ENCODE results near the gene ASB2. TPM values are rescaled to one million over a fixed set of nuclear protein-coding genes. Genes with fewer than 3 reads are reported as not detected.

Gene ASB2
- total and polyA plus RNA-seq, 2 of the 13 experiments (the other 11 are each of a cell fraction or from before 2014, with no cell fraction given): 0.82 to 4.1 TPM

- TF ChIP-seq FOXC1 (CRISPR knock-in tag; IDR thresholded peaks at IDR 0.05; ENCODE audit: borderline replicate concordance) (peak; percentile 45; the same call in 1 of the 2 replicates), THYN1 (CRISPR knock-in tag; IDR thresholded peaks at IDR 0.05; ENCODE audit: borderline replicate concordance, low read depth) (no peak), NFYC (CRISPR knock-in tag; IDR thresholded peaks at IDR 0.05) (peak; percentile 66), MAFK (conservative IDR thresholded peaks at IDR 0.05 in 1 of 2, IDR thresholded peaks at IDR 0.05 in 1 of 2; ENCODE audit: low read length in 2 of 2) (peak; percentile 39 to 70; a peak in 3 of 4 replicates), STAT5B (CRISPR knock-in tag; IDR thresholded peaks at IDR 0.05) (no peak), CERS6 (CRISPR knock-in tag; IDR thresholded peaks at IDR 0.05) (no peak), TFE3 (CRISPR knock-in tag; IDR thresholded peaks at IDR 0.05) (peak; percentile 99), ZEB1 (IDR thresholded peaks at IDR 0.05; ENCODE audit: insufficient replicate concordance, low read depth) (peak; percentile 91), YY1 (IDR thresholded peaks at IDR 0.05; ENCODE audit: insufficient read depth, insufficient replicate concordance, low read depth, low read length) (peak; percentile 69), MXI1 (IDR thresholded peaks at IDR 0.05; ENCODE audit: borderline replicate concordance, low read depth, low read length) (peak; percentile 46; the same call in 1 of the 3 replicates), PHF8 (CRISPR knock-in tag; IDR thresholded peaks at IDR 0.05) (peak; percentile 61), ZNF10 (CRISPR knock-in tag; IDR thresholded peaks at IDR 0.05; ENCODE audit: borderline replicate concordance, low read depth) (no peak), ZNF136 (CRISPR knock-in tag; IDR thresholded peaks at IDR 0.05; ENCODE audit: low read depth) (peak; percentile 91), RXRA (CRISPR knock-in tag; IDR thresholded peaks at IDR 0.05) (peak; percentile 100), BORCS8-MEF2B (CRISPR knock-in tag; IDR thresholded peaks at IDR 0.05) (no peak; the same call in 1 of the 2 replicates), ARNTL (CRISPR knock-in tag; IDR thresholded peaks at IDR 0.05) (peak; percentile 69), CHCHD3 (CRISPR knock-in tag; IDR thresholded peaks at IDR 0.05) (no peak), MXD3 (CRISPR knock-in tag; IDR thresholded peaks at IDR 0.05) (peak; percentile 89; the same call in 1 of the 2 replicates), ZNF431 (CRISPR knock-in tag; IDR thresholded peaks at IDR 0.05; ENCODE audit: borderline replicate concordance, low read depth) (no peak; the same call in 1 of the 2 replicates), HOXA5 (CRISPR knock-in tag; IDR thresholded peaks at IDR 0.05) (peak; percentile 53; the same call in 1 of the 2 replicates), ZNF615 (CRISPR knock-in tag; IDR thresholded peaks at IDR 0.05; ENCODE audit: borderline replicate concordance) (peak; percentile 87; the same call in 1 of the 2 replicates), DMAP1 (CRISPR knock-in tag; IDR thresholded peaks at IDR 0.05) (peak; percentile 91)
- TF ChIP-seq, protein P1, sequence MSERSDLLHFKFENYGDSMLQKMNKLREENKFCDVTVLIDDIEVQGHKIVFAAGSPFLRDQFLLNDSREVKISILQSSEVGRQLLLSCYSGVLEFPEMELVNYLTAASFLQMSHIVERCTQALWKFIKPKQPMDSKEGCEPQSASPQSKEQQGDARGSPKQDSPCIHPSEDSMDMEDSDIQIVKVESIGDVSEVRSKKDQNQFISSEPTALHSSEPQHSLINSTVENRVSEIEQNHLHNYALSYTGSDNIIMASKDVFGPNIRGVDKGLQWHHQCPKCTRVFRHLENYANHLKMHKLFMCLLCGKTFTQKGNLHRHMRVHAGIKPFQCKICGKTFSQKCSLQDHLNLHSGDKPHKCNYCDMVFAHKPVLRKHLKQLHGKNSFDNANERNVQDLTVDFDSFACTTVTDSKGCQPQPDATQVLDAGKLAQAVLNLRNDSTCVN (CRISPR knock-in tag; IDR thresholded peaks at IDR 0.05; ENCODE audit: borderline replicate concordance): peak; percentile 69
- TF ChIP-seq, protein P2, sequence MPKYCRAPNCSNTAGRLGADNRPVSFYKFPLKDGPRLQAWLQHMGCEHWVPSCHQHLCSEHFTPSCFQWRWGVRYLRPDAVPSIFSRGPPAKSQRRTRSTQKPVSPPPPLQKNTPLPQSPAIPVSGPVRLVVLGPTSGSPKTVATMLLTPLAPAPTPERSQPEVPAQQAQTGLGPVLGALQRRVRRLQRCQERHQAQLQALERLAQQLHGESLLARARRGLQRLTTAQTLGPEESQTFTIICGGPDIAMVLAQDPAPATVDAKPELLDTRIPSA (CRISPR knock-in tag; IDR thresholded peaks at IDR 0.05; ENCODE audit: borderline replicate concordance): no peak
Observed at GRCh38 chr14:93959239-93960107, 16.9 kb downstream of the ASB2 start (continued).
